ENCODE results near the gene ZNF670.
"Not testable (repeated sequence)": the region's sequence is repeated elsewhere in the genome, so short reads cannot be mapped to it uniquely, and the experiment has no call there.

DNA sequence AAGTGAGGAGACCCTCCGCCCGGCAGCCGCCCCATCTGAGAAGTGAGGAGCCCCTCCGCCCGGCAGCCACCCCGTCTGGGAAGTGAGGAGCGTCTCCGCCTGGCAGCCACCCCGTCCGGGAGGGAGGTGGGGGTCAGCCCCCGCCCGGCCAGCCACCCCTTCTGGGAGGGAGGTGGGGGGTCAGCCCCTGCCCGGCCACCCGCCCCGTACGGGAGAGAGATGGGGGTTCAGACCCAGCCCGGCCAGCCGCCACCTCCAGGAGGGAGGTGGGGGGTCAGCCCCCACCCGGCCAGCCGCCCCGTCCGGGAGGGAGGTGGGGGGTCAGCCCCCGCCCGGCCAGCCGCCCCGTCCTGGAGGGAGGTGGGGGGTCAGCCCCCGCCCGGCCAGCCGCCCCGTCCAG is 46.3 kb downstream of the ZNF670 start:
- TF ChIP-seq, protein P1, sequence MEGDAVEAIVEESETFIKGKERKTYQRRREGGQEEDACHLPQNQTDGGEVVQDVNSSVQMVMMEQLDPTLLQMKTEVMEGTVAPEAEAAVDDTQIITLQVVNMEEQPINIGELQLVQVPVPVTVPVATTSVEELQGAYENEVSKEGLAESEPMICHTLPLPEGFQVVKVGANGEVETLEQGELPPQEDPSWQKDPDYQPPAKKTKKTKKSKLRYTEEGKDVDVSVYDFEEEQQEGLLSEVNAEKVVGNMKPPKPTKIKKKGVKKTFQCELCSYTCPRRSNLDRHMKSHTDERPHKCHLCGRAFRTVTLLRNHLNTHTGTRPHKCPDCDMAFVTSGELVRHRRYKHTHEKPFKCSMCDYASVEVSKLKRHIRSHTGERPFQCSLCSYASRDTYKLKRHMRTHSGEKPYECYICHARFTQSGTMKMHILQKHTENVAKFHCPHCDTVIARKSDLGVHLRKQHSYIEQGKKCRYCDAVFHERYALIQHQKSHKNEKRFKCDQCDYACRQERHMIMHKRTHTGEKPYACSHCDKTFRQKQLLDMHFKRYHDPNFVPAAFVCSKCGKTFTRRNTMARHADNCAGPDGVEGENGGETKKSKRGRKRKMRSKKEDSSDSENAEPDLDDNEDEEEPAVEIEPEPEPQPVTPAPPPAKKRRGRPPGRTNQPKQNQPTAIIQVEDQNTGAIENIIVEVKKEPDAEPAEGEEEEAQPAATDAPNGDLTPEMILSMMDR (IDR thresholded peaks at IDR 0.05) = not testable (repeated sequence)
- not testable (repeated sequence) for TF ChIP-seq ZFX (IDR thresholded peaks at IDR 0.05; ENCODE audit: borderline replicate concordance)
